CD4-positive, CD25-positive, alpha-beta regulatory T cell (primary cell): Measurements from ENCODE around the gene STAP1. TPM values are rescaled to one million over a fixed set of nuclear protein-coding genes. Genes with fewer than 3 reads are reported as not detected.
A peak's percentile ranks its signal among the peaks of the same experiment; 100 is the strongest.

Experiments used
- ATAC-seq, 2 donors: fragments of 150-1000 bp; cut with Tn5 transposase; one replicate each; pipeline ENCODE4 v1.10.0; 2021; ENCODE audit warnings: low read depth in 2 of 2, moderate number of reproducible peaks in 2 of 2, moderate library complexity in 1 of 2
- DNase-seq, 3 donors: peaks; one replicate each; pipeline versions ENCODE4 v3.0.0 to v3.0.0-alpha.2; 2012 to 2022; ENCODE audit warnings: mixed read lengths in 1 of 3
- H3K27ac ChIP-seq: one replicate; pipeline ENCODE4 v1.7.0; 2013; ENCODE audit warnings: mild to moderate bottlenecking, low read length; ENCODE audit not compliant: insufficient read depth, poor library complexity, severe bottlenecking
- H3K27me3 ChIP-seq: one replicate; pipeline ENCODE4 v1.7.0; 2013; ENCODE audit warnings: low read length; ENCODE audit not compliant: control insufficient read depth, insufficient read depth
- H3K36me3 ChIP-seq: one replicate; pipeline ENCODE4 v1.7.0; 2013; ENCODE audit warnings: mild to moderate bottlenecking, low read length, moderate library complexity; ENCODE audit not compliant: control insufficient read depth, insufficient read depth
- H3K4me1 ChIP-seq: 2 replicates; pipeline ENCODE4 v1.7.0; 2013; ENCODE audit warnings: mild to moderate bottlenecking, low read length; ENCODE audit not compliant: insufficient read depth, control insufficient read depth, poor library complexity, severe bottlenecking
- H3K4me3 ChIP-seq: one replicate; pipeline ENCODE4 v1.7.0; 2013; ENCODE audit warnings: low read depth, mild to moderate bottlenecking, low read length, moderate library complexity
- H3K9me3 ChIP-seq, 2 experiments: 1 replicate in 1 of 2; 2 replicates in 1 of 2; pipeline ENCODE4 v1.7.0; 2013; ENCODE audit warnings: low read length in 2 of 2, mild to moderate bottlenecking in 1 of 2, moderate library complexity in 1 of 2; ENCODE audit not compliant: control insufficient read depth in 2 of 2
- H3K27ac Mint-ChIP-seq, 3 donors: one replicate each; pipeline ENCODE4 v1.8.0; 2020 to 2022; ENCODE audit warnings: mild to moderate bottlenecking in 3 of 3, mixed read lengths in 3 of 3, moderate library complexity in 2 of 3
- H3K27me3 Mint-ChIP-seq: one replicate; pipeline ENCODE4 v1.8.0; 2022; ENCODE audit warnings: mild to moderate bottlenecking, mixed read lengths
- H3K36me3 Mint-ChIP-seq: one replicate; pipeline ENCODE4 v1.8.0; 2020; ENCODE audit warnings: mixed read lengths
- H3K4me1 Mint-ChIP-seq, 4 donors: one replicate each; pipeline ENCODE4 v1.8.0; 2020 to 2022; ENCODE audit warnings: mixed read lengths in 4 of 4, mild to moderate bottlenecking in 1 of 4
- H3K4me3 Mint-ChIP-seq, 4 donors: one replicate each; pipeline ENCODE4 v1.8.0; 2020 to 2022; ENCODE audit warnings: mild to moderate bottlenecking in 4 of 4, mixed read lengths in 4 of 4, moderate library complexity in 3 of 4
- H3K9me3 Mint-ChIP-seq, 7 donors: one replicate each; pipeline ENCODE4 v1.8.0; 2020 to 2022; ENCODE audit warnings: mixed read lengths in 7 of 7, mild to moderate bottlenecking in 3 of 7, moderate library complexity in 2 of 7
- polyA plus RNA-seq, 4 donors: library from polyadenylated mRNA; unstranded; fragments of 300-500 nt; fragmentation: Illumina TruSeq; gene quantifications; one replicate each; pipeline ENCODE4 v1.2.3, GENCODE V29; 2021
- total RNA-seq: library from RNA; stranded (reverse); gene quantifications from one replicate; pipeline ENCODE4 v1.2.3, GENCODE V29; 2022

Gene STAP1
- total and polyA plus RNA-seq, 5 donors from 2014 or later, result 0.99 to 2.9 (median 1.3) TPM

DNA sequence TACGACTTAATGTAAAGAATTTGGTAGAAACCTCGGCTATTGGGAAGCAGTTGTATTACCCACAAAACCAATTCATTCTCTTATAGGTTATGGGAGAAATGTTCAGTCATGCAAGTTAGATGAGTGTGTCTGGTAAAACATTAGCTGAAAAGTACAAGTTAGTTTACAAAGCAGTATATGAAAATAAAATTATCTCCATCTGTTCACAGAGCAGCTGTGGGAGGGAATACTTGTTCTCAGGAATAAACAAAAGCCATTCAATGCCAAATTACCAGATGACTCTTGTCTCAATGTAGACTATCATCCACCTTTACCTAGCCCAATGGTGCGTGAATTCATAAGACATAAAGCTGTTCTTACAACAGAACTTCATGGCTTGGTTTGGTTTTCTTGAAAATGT lies 28.6 kb downstream of the STAP1 start:
- Histone ChIP-seq H3K4me1 (peaks cover 7% of the 10 kb centered on the region), H3K36me3 (no peaks in the 10 kb centered on the region), H3K27me3 (peaks cover 4% of the 10 kb centered on the region), H3K4me3 (no peak overlapping the region), H3K27ac (no peak overlapping the region), H3K9me3 (no peaks in the 10 kb centered on the region)
- peaks cover 12% of the 10 kb centered on the region for H3K27me3 Mint-ChIP-seq
- no peak overlapping the region for H3K4me3 Mint-ChIP-seq
- H3K9me3 Mint-ChIP-seq, result no peaks in the 10 kb centered on the region
- no peaks in the 10 kb centered on the region for H3K36me3 Mint-ChIP-seq
- no peak overlapping the region for H3K27ac Mint-ChIP-seq
- H3K4me1 Mint-ChIP-seq, result peaks cover 0 to 6% (median 5%) of the 10 kb centered on the region in 4 donors
- no peak for DNase-seq
- no peak for ATAC-seq

DNA sequence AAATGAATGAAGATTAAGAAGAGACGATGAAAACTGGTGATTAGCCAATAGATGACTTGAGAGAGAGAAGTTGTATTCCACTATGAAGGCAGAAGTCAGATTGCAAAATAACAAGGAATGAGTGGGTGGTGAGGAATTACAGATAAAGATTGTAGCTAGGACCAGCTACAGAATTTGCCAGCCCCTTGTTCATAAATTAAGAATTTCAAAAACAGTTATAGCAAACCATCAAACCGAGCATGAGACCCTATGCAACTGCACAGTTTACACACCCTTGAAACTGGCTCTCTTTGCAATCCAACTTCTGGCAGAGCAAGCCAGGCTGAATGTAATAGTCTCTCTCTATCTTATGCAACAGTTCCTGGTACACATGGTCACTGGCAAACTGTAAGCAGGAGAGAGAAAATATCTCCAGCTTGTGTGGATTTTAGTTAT lies 35.2 kb downstream of the STAP1 start:
- Histone ChIP-seq H3K27ac (no peak overlapping the region), H3K4me1 (no peaks in the 10 kb centered on the region), H3K9me3 (no peaks in the 10 kb centered on the region), H3K27me3 (peaks cover 11% of the 10 kb centered on the region), H3K36me3 (no peaks in the 10 kb centered on the region), H3K4me3 (no peak overlapping the region)
- H3K27me3 Mint-ChIP-seq, result peaks cover 41% of the 10 kb centered on the region
- no peak for DNase-seq
- H3K4me3 Mint-ChIP-seq, result no peak overlapping the region
- no peak overlapping the region for H3K27ac Mint-ChIP-seq
- peaks cover 0 to 6% (median 0%) of the 10 kb centered on the region in 7 donors for H3K9me3 Mint-ChIP-seq
- ATAC-seq, result no peak
- H3K36me3 Mint-ChIP-seq, result no peaks in the 10 kb centered on the region
- H3K4me1 Mint-ChIP-seq, result no peaks in the 10 kb centered on the region

DNA sequence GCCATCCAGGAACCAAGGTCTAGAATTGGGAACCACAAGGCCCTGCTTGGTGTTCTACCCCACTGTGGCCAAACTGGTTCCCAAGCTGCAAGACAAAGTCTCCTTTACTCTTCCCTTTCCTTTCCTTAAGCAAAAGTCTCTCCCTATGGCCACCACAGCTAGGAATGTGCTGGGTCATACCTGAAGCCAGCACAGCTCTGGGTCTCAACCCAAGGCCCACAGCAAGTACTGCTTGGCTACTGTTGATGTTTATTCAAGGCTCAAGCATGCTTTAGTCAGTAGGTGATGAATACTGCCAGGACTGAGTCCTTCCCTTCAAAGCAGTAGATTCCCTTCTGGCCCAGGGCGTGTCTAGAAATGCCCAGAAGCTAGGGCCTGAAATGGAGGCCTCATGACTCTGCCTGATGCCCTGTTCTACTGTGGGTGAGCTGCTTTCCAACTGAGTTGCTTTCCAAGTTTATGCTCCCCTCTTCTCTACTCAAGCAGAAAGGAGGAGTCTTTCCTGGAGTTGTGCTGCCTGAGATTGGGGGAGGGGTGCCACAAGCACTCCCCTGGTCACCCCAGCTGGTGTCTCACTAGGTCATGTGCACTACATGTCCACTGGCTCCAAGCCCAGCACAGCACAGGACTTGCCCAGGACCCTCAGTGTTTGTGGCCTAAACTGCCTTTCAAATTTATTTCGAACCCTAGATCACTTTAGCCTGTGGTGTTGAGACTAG lies 44.9 kb downstream of the STAP1 start:
- no peak overlapping the region for H3K27ac Mint-ChIP-seq

DNA sequence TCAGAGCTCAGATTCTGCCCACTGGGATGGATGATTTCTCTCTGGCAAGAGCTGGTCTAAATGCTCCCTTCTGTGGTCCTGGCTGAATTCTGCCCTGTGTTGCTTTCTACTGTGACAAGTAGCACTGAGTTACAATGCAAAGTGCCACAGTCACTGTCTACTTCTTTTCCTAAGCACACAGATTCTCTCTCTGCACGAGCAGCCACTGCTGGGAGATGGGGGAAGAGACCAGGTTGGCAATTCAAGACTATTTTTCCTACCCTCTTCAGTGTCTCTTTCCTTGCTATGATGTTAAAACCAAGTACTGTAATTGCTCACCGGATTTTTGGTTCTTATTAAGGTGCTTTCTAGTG lies 45.5 kb downstream of the STAP1 start:
- no peaks in the 10 kb centered on the region for H3K27me3 Mint-ChIP-seq
- peaks cover 0 to 13% (median 6%) of the 10 kb centered on the region in 7 donors for H3K9me3 Mint-ChIP-seq
- Histone ChIP-seq H3K27ac (no peak overlapping the region), H3K27me3 (no peaks in the 10 kb centered on the region), H3K4me3 (no peak overlapping the region), H3K9me3 (peaks cover 0 to 6% of the 10 kb centered on the region in 2 experiments), H3K36me3 (no peaks in the 10 kb centered on the region), H3K4me1 (no peaks in the 10 kb centered on the region)
- DNase-seq, result no peak
- H3K36me3 Mint-ChIP-seq, result peaks cover 4% of the 10 kb centered on the region
- H3K4me1 Mint-ChIP-seq, result peaks cover 4 to 11% (median 9%) of the 10 kb centered on the region in 4 donors
- ATAC-seq, result no peak
- no peak overlapping the region for H3K4me3 Mint-ChIP-seq
- H3K27ac Mint-ChIP-seq, result no peak overlapping the region

More for the DNA sequence above, 44.9 kb downstream of the STAP1 start:
- peaks cover 0 to 13% (median 6%) of the 10 kb centered on the region in 7 donors for H3K9me3 Mint-ChIP-seq
- H3K9me3 ChIP-seq, result peaks cover 0 to 6% of the 10 kb centered on the region in 2 experiments
- no peak overlapping the region for H3K27ac ChIP-seq
- no peaks in the 10 kb centered on the region for H3K27me3 Mint-ChIP-seq
- ATAC-seq (no peak), DNase-seq (no peak)
- no peak overlapping the region for H3K4me3 Mint-ChIP-seq
- no peaks in the 10 kb centered on the region for H3K27me3 ChIP-seq
- H3K4me1 ChIP-seq, result no peaks in the 10 kb centered on the region
- peaks cover 3% of the 10 kb centered on the region for H3K36me3 Mint-ChIP-seq
- H3K4me3 ChIP-seq, result no peak overlapping the region
- peaks cover 4 to 10% (median 5%) of the 10 kb centered on the region in 4 donors for H3K4me1 Mint-ChIP-seq
- no peaks in the 10 kb centered on the region for H3K36me3 ChIP-seq

DNA sequence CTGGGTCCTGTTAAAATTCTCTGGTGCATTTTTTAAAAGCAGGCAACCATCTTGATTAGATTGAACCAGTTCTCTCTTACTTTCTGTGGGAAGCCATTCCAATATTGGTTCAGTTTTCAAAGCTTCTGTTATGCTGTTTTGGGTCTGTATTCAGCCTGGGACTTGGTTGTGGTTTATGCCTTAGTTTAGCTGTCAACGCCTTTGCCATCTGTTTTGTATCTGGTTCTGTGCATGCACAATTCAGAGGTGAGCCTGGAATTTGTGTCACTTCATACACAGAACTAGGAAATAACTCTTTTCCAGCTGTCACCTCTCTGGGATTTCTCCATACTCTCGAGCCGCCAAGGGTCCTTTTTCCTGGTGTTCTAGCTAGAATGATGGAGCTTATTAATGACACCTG lies 46.2 kb downstream of the STAP1 start:
- Histone ChIP-seq H3K4me3 (no peak overlapping the region), H3K4me1 (no peaks in the 10 kb centered on the region), H3K27ac (no peak overlapping the region), H3K9me3 (peaks cover under 1 to 6% of the 10 kb centered on the region in 2 experiments), H3K36me3 (no peaks in the 10 kb centered on the region), H3K27me3 (no peaks in the 10 kb centered on the region)
- peaks cover 4 to 15% (median 9%) of the 10 kb centered on the region in 4 donors for H3K4me1 Mint-ChIP-seq
- H3K36me3 Mint-ChIP-seq, result peaks cover 9% of the 10 kb centered on the region
- no peak overlapping the region for H3K4me3 Mint-ChIP-seq
- H3K9me3 Mint-ChIP-seq, result peaks cover 0 to 18% (median 6%) of the 10 kb centered on the region in 7 donors
- no peak overlapping the region for H3K27ac Mint-ChIP-seq
- no peaks in the 10 kb centered on the region for H3K27me3 Mint-ChIP-seq
- ATAC-seq (no peak), DNase-seq (no peak)

DNA sequence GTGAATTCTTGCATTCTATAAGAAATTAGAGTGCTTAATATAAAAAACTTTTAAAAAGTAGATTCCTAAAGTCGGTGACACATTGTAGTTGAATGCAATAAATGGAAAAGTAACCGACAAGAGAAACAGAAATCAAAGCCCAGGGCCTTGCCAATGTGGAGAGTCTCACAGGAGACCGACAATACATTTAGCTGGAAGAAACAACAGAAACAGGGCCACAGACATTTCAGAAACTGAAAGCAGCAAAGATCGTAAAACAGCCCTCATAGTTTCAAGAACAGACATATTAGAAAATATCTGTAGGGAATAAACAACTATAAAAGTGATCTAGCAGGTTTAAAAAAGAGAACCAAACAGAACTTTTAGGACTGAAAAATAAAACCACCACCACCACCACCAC lies 49.5 kb downstream of the STAP1 start:
- H3K4me1 ChIP-seq, result no peaks in the 10 kb centered on the region
- no peaks in the 10 kb centered on the region for H3K27me3 ChIP-seq
- Mint-ChIP-seq H3K4me1 (peaks cover 4 to 20% (median 9%) of the 10 kb centered on the region in 4 donors), H3K27ac (peak overlapping the region in 2 of 3 donors; percentile 22 to 85), H3K9me3 (peaks cover 0 to 14% (median 4%) of the 10 kb centered on the region in 7 donors), H3K4me3 (peak overlapping the region in 3 of 4 donors; percentile 8 to 65 (median 27)), H3K27me3 (no peaks in the 10 kb centered on the region), H3K36me3 (peaks cover 13% of the 10 kb centered on the region)
- peak overlapping the region; percentile 39 for H3K4me3 ChIP-seq
- H3K36me3 ChIP-seq, result no peaks in the 10 kb centered on the region
- DNase-seq (peak in 1 of 3 donors; percentile 60), ATAC-seq (no peak)
- H3K27ac ChIP-seq, result no peak overlapping the region
- peaks cover 0 to 5% of the 10 kb centered on the region in 2 experiments for H3K9me3 ChIP-seq

DNA sequence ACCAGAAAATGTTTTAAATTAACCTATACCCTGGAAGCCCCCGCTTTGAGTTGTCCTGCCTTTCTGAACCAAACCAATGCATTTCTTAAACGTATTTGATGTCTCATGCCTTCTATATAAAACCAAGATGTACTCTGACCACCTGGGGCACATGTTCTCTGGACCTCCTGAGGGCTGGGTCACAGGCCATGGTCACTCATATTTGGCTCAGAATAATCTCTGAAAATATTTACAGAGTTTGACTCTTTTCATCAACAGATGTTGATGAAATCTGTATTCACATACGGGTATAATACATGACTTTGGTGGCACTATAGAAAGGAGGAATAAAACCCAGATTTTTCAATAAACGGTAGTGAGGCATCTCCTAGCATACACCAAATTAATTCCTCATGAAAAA lies 55.7 kb downstream of the STAP1 start:
- H3K27ac ChIP-seq, result no peak overlapping the region
- H3K9me3 Mint-ChIP-seq, result peaks cover 0 to 21% (median 4%) of the 10 kb centered on the region in 7 donors
- H3K9me3 ChIP-seq, result peaks cover 0 to 5% of the 10 kb centered on the region in 2 experiments
- DNase-seq, result no peak
- H3K4me1 ChIP-seq, result no peaks in the 10 kb centered on the region
- peaks cover 0 to 9% (median 0%) of the 10 kb centered on the region in 4 donors for H3K4me1 Mint-ChIP-seq
- H3K27ac Mint-ChIP-seq, result no peak overlapping the region
- ATAC-seq, result no peak
- no peak overlapping the region for H3K4me3 Mint-ChIP-seq
- H3K36me3 Mint-ChIP-seq, result peaks cover 34% of the 10 kb centered on the region
- no peaks in the 10 kb centered on the region for H3K27me3 ChIP-seq
- H3K27me3 Mint-ChIP-seq, result no peaks in the 10 kb centered on the region
- H3K4me3 ChIP-seq, result no peak overlapping the region
- H3K36me3 ChIP-seq, result peaks cover 21% of the 10 kb centered on the region

DNA sequence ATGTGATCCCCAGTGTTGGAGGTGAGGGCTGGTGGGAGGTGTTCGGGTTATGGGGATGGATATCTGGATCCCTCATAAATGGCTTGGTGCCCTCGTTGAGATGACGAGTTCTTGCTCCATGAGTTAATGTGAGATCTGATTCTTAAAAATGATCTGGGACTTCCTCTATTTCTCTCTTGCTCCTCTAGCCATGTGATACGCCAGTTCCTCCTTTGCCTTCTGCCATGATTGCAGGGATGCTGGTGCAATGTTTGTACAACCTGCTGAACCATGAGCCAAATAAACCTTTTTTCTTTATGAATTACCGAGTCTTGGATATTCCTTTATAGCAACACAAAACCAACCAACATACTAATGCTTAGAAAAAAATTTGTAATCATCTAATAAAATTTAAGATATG lies 56.6 kb downstream of the STAP1 start:
- H3K36me3 Mint-ChIP-seq, result peaks cover 30% of the 10 kb centered on the region

More for the DNA sequence above, 56.6 kb downstream of the STAP1 start:
- DNase-seq (no peak), ATAC-seq (no peak)
- Mint-ChIP-seq H3K27me3 (no peaks in the 10 kb centered on the region), H3K4me3 (no peak overlapping the region), H3K4me1 (peaks cover 0 to 2% (median 0%) of the 10 kb centered on the region in 4 donors), H3K27ac (peak overlapping the region in 1 of 3 donors; percentile 57), H3K9me3 (peaks cover 0 to 13% (median 3%) of the 10 kb centered on the region in 7 donors)
- H3K36me3 ChIP-seq, result peaks cover 28% of the 10 kb centered on the region
- no peak overlapping the region for H3K27ac ChIP-seq
- peaks cover 0 to under 1% of the 10 kb centered on the region in 2 experiments for H3K9me3 ChIP-seq
- no peaks in the 10 kb centered on the region for H3K27me3 ChIP-seq
- H3K4me1 ChIP-seq, result no peaks in the 10 kb centered on the region
- H3K4me3 ChIP-seq, result no peak overlapping the region
